Keratinocyte (primary cell): Measurements from ENCODE around the gene ASB6. TPM values are rescaled to one million over a fixed set of nuclear protein-coding genes. Genes with fewer than 3 reads are reported as not detected.

Experiments used
- DNase-seq: peaks from one replicate; pipeline ENCODE4 v3.0.0-alpha.2; 2011; ENCODE audit warnings: low read depth, missing footprints, low spot score
- FAIRE-seq: peaks from 2 replicates; lab custom pipeline; 2011; peaks lifted over from hg19 to GRCh38; lab: Jason Lieb, UNC
- H2AFZ ChIP-seq: 2 replicates; pipeline ENCODE4 v1.6.0; 2012; ENCODE audit warnings: low read length, control low read depth, inconsistent platforms; ENCODE audit not compliant: control insufficient read depth
- H3K27ac ChIP-seq: 2 replicates; pipeline ENCODE4 v1.5.1; 2011; ENCODE audit warnings: low read length; ENCODE audit not compliant: control insufficient read depth, insufficient read depth
- H3K27me3 ChIP-seq: 3 replicates; pipeline ENCODE4 v1.6.0; 2011; ENCODE audit warnings: low read length; ENCODE audit not compliant: control insufficient read depth, insufficient read depth; ENCODE audit errors: extremely low read depth
- H3K36me3 ChIP-seq, 2 experiments: 2 replicates in 1 of 2; 3 replicates in 1 of 2; pipeline ENCODE4 v1.5.1; 2011; ENCODE audit warnings: low read length in 2 of 2, mild to moderate bottlenecking in 1 of 2; ENCODE audit not compliant: control insufficient read depth in 2 of 2, insufficient read depth in 2 of 2; ENCODE audit errors: extremely low read depth in 1 of 2
- H3K4me1 ChIP-seq: 3 replicates; pipeline ENCODE4 v1.5.1; 2011; ENCODE audit warnings: low read length; ENCODE audit not compliant: control insufficient read depth, insufficient read depth; ENCODE audit errors: extremely low read depth
- H3K4me2 ChIP-seq: 3 replicates; pipeline ENCODE4 v1.6.0; 2011; ENCODE audit warnings: low read depth, low read length; ENCODE audit not compliant: control insufficient read depth, insufficient read depth; ENCODE audit errors: extremely low read depth
- H3K4me3 ChIP-seq, 3 experiments: fragments of 200-600 bp in 1 of 3; sonication (generic) in 1 of 3; 2 replicates in 2 of 3; 3 replicates in 1 of 3; pipeline ENCODE4 v1.5.1; 2011 to 2016; ENCODE audit warnings: low read length in 3 of 3, mild to moderate bottlenecking in 3 of 3, control low read depth in 2 of 3, inconsistent platforms in 1 of 3, low read depth in 1 of 3, mixed read lengths in 1 of 3, mixed run types in 1 of 3, moderate library complexity in 1 of 3; ENCODE audit not compliant: control insufficient read depth in 2 of 3, insufficient read depth in 2 of 3; ENCODE audit errors: extremely low read depth in 1 of 3
- H3K79me2 ChIP-seq: 2 replicates; pipeline ENCODE4 v1.6.0; 2012; ENCODE audit warnings: low read length; ENCODE audit not compliant: control insufficient read depth, insufficient read depth
- H3K9ac ChIP-seq: 3 replicates; pipeline ENCODE4 v1.6.0; 2011; ENCODE audit warnings: low read length; ENCODE audit not compliant: control insufficient read depth, insufficient read depth; ENCODE audit errors: extremely low read depth
- H3K9me1 ChIP-seq: 3 replicates; pipeline ENCODE4 v1.6.0; 2011; ENCODE audit warnings: low read length; ENCODE audit not compliant: control insufficient read depth, insufficient read depth; ENCODE audit errors: extremely low read depth
- H3K9me3 ChIP-seq: 2 replicates; pipeline ENCODE4 v1.5.1; 2012; ENCODE audit warnings: low read depth, low read length; ENCODE audit not compliant: control insufficient read depth
- H4K20me1 ChIP-seq: 3 replicates; pipeline ENCODE4 v1.6.0; 2011; ENCODE audit warnings: low read length; ENCODE audit not compliant: control insufficient read depth, insufficient read depth; ENCODE audit errors: extremely low read depth
- EZH2 ChIP-seq: IDR thresholded peaks from one replicate; pipeline ENCODE4 v1.6.1; 2012; ENCODE audit warnings: inconsistent platforms, mild to moderate bottlenecking, low read length, moderate library complexity
- dilution Hi-C: fragments of 300-500 bp; cut with MboI; formaldehyde crosslinking; loops from one replicate; pipeline ENCODE4 v1.7.0; 2020; ENCODE audit warnings: low sequenced_read_pairs; ENCODE audit not compliant: extremely low pct_ligation_motif_present
- polyA plus RNA-seq, 5 experiments: library from polyadenylated mRNA; depleted of rRNA in 3 of 5; stranded (reverse) in 3 of 5; stranded (forward) in 1 of 5; unstranded in 1 of 5; fragments of >200 nt; gene quantifications; 1 replicate in 1 of 5; 2 replicates in 3 of 5; 3 replicates in 1 of 5; pipeline versions ENCODE4 v1.2.1 to v1.2.3, GENCODE V29; 2011 to 2012; ENCODE audit warnings: missing spikeins in 2 of 5, low read depth in 1 of 5, low replicate concordance in 1 of 5
- TF ChIP-seq, protein P1 (sequence below), 3 experiments: IDR thresholded peaks in 1 of 3; conservative IDR thresholded peaks in 1 of 3; optimal IDR thresholded peaks in 1 of 3; 2 replicates in 2 of 3; 3 replicates in 1 of 3; pipeline versions ENCODE3 to v1.5.1; 2011; ENCODE audit warnings: low read length in 3 of 3, mild to moderate bottlenecking in 3 of 3, moderate library complexity in 2 of 3, control low read depth in 1 of 3, inconsistent platforms in 1 of 3; ENCODE audit not compliant: insufficient read depth in 2 of 3; ENCODE audit errors: extremely low read depth in 1 of 3

Gene ASB6
- polyA plus RNA-seq, 1 donor (not counting 4 experiments of a cell fraction or from before 2014, with no cell fraction given) = 16.3 TPM

- no peaks in the 10 kb centered on the region for H4K20me1 ChIP-seq
- no peaks in the 10 kb centered on the region for H3K79me2 ChIP-seq
- H3K27ac ChIP-seq = no peak overlapping the region
- H3K36me3 ChIP-seq = no peaks in the 10 kb centered on the region
- dilution Hi-C loops = loop anchor here (25.0 kb wide), 1 partner anchor 445 kb away; no protein-coding TSS in a partner anchor
- peaks cover 17% of the 10 kb centered on the region for H3K4me1 ChIP-seq
- no peak for TF ChIP-seq EZH2
- TF ChIP-seq, protein P1, sequence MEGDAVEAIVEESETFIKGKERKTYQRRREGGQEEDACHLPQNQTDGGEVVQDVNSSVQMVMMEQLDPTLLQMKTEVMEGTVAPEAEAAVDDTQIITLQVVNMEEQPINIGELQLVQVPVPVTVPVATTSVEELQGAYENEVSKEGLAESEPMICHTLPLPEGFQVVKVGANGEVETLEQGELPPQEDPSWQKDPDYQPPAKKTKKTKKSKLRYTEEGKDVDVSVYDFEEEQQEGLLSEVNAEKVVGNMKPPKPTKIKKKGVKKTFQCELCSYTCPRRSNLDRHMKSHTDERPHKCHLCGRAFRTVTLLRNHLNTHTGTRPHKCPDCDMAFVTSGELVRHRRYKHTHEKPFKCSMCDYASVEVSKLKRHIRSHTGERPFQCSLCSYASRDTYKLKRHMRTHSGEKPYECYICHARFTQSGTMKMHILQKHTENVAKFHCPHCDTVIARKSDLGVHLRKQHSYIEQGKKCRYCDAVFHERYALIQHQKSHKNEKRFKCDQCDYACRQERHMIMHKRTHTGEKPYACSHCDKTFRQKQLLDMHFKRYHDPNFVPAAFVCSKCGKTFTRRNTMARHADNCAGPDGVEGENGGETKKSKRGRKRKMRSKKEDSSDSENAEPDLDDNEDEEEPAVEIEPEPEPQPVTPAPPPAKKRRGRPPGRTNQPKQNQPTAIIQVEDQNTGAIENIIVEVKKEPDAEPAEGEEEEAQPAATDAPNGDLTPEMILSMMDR (optimal IDR thresholded peaks at IDR 0.05 in 1 of 3, IDR thresholded peaks at IDR 0.05 in 1 of 3, conservative IDR thresholded peaks at IDR 0.05 in 1 of 3; ENCODE audit: extremely low read depth in 1 of 3, insufficient read depth in 2 of 3, low read length in 3 of 3) = no peak
- FAIRE-seq = no peak
- peak overlapping the region; percentile 80 for H2AFZ ChIP-seq
- no peaks in the 10 kb centered on the region for H3K27me3 ChIP-seq
- peak overlapping the region; percentile 16 for H3K4me2 ChIP-seq
- H3K9me3 ChIP-seq = no peaks in the 10 kb centered on the region
- H3K4me3 ChIP-seq = no peak overlapping the region
- H3K9me1 ChIP-seq = no peaks in the 10 kb centered on the region
- no peak for DNase-seq
- peak overlapping the region; percentile 15 for H3K9ac ChIP-seq
These were observed 34.9 kb downstream of the ASB6 start for GRCh38 chr9:129607027-129607387.

GRCh38 chr9:129606161-129607026 is 35.6 kb downstream of the ASB6 start:
- Histone ChIP-seq H3K4me2 (no peak overlapping the region), H3K9me3 (no peaks in the 10 kb centered on the region), H3K9ac (no peak overlapping the region), H3K4me1 (peaks cover 16% of the 10 kb centered on the region), H3K4me3 (no peak overlapping the region), H3K36me3 (no peaks in the 10 kb centered on the region), H3K9me1 (no peaks in the 10 kb centered on the region), H3K27me3 (no peaks in the 10 kb centered on the region), H4K20me1 (no peaks in the 10 kb centered on the region), H2AFZ (no peak overlapping the region), H3K27ac (no peak overlapping the region), H3K79me2 (no peaks in the 10 kb centered on the region)
- TF ChIP-seq EZH2 = no peak
- TF ChIP-seq, protein P1 (optimal IDR thresholded peaks at IDR 0.05 in 1 of 3, IDR thresholded peaks at IDR 0.05 in 1 of 3, conservative IDR thresholded peaks at IDR 0.05 in 1 of 3; ENCODE audit: extremely low read depth in 1 of 3, insufficient read depth in 2 of 3, low read length in 3 of 3) = no peak
- dilution Hi-C loops = loop anchor here (25.0 kb wide), 1 partner anchor 444 kb away; no protein-coding TSS in a partner anchor
- no peak for DNase-seq
- FAIRE-seq = no peak
